Chondrocyte (in vitro differentiated cells): ENCODE measurements around the gene ITPK1. TPM values are rescaled to one million over a fixed set of nuclear protein-coding genes. Genes with fewer than 3 reads are reported as not detected.
A peak's percentile ranks its signal among the peaks of the same experiment; 100 is the strongest.

Experiments
- DNase-seq: peaks from one replicate; pipeline ENCODE4 v3.0.0; 2021; ENCODE audit warnings: mixed read lengths, low spot score
- H3K27ac Mint-ChIP-seq: one replicate; pipeline ENCODE4 v1.8.0; 2021; ENCODE audit warnings: mild to moderate bottlenecking, moderate library complexity, mixed read lengths; ENCODE audit not compliant: unreplicated experiment
- H3K27me3 Mint-ChIP-seq: 2 replicates; pipeline ENCODE4 v1.8.0; 2021; ENCODE audit warnings: low read depth, mixed read lengths
- H3K36me3 Mint-ChIP-seq: 2 replicates; pipeline ENCODE4 v1.8.0; 2021; ENCODE audit warnings: low read depth, mixed read lengths
- H3K4me1 Mint-ChIP-seq: 2 replicates; pipeline ENCODE4 v1.8.0; 2021; ENCODE audit warnings: low read depth, mild to moderate bottlenecking, mixed read lengths
- H3K4me3 Mint-ChIP-seq: one replicate; pipeline ENCODE4 v1.8.0; 2021; ENCODE audit warnings: mild to moderate bottlenecking, moderate library complexity, mixed read lengths; ENCODE audit not compliant: unreplicated experiment
- H3K9me3 Mint-ChIP-seq: 2 replicates; pipeline ENCODE4 v1.8.0; 2021; ENCODE audit warnings: low read depth, mixed read lengths
- CTCF ChIP-seq: fragments of 200-600 bp; sonication (generic); IDR thresholded peaks from 2 replicates; pipeline ENCODE4 v1.5.0; 2021; ENCODE audit warnings: antibody characterized with exemption, mild to moderate bottlenecking, moderate library complexity
- total RNA-seq: library from RNA; stranded (reverse); gene quantifications from 3 replicates; pipeline ENCODE4 v1.2.1, GENCODE V29; 2021

The ITPK1 gene
- total RNA-seq, 1 donor from 2014 or later: 27.7 TPM

DNA sequence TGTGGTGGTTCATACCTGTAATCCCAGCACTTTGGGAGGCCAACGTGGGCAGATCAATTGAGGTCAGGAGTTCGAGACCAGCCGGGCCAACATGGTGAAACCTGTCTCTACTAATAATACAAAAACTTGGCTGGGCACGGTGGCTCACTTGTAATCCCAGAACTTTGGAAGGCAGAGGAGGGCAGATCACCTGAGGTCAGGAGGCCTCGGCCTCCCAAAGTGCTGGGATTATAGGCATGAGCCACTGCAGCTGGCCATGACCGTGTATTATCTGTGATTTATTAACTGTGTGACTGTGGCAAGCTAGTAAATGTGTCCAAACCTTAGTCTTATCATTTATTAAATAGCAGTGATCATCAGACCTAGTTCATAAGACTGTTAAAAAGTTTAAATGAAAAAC is 7.1 kb upstream of the ITPK1 start:
- peaks cover 10% of the 10 kb centered on the region for H3K27me3 Mint-ChIP-seq
- peaks cover 3% of the 10 kb centered on the region for H3K36me3 Mint-ChIP-seq
- no peak overlapping the region for H3K27ac Mint-ChIP-seq
- H3K9me3 Mint-ChIP-seq: no peaks in the 10 kb centered on the region
- no peak overlapping the region for H3K4me3 Mint-ChIP-seq
- DNase-seq: no peak
- no peak for TF ChIP-seq CTCF
- H3K4me1 Mint-ChIP-seq: no peaks in the 10 kb centered on the region

- no peak for TF ChIP-seq CTCF
- H3K27me3 Mint-ChIP-seq: peaks cover 6% of the 10 kb centered on the region
Observed at GRCh38 chr14:93121030-93121834, 5.5 kb upstream of the ITPK1 start.

DNA sequence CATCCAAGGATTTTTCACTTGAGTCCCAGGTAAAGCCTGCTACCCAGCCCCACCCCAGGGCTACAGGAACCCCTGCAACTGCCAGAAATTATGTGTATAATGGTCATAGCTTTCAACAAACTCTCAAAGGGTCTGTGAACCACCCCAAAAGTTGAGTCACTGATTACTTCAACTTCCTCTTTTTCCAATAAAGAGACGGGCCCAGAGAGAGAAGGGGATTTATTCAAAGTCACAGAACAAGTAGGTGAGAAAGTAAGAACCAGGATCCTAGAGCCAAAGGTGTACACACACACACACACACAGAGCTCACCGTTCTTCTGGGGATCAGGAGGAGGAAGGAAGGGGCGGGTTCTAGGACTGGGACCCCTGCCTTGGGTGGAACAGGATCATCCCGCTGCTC is 4.8 kb upstream of the ITPK1 start:
- Mint-ChIP-seq H3K4me3 (no peak overlapping the region), H3K36me3 (peaks cover 3% of the 10 kb centered on the region), H3K9me3 (no peaks in the 10 kb centered on the region), H3K27ac (no peak overlapping the region), H3K4me1 (peaks cover 5% of the 10 kb centered on the region), H3K27me3 (peaks cover 6% of the 10 kb centered on the region)
- no peak for TF ChIP-seq CTCF
- no peak for DNase-seq

More at GRCh38 chr14:93121030-93121834, 5.5 kb upstream of the ITPK1 start:
- no peak overlapping the region for H3K4me3 Mint-ChIP-seq
- H3K27ac Mint-ChIP-seq: no peak overlapping the region
- H3K4me1 Mint-ChIP-seq: peaks cover 5% of the 10 kb centered on the region
- DNase-seq: no peak
- H3K36me3 Mint-ChIP-seq: peaks cover 3% of the 10 kb centered on the region
- no peaks in the 10 kb centered on the region for H3K9me3 Mint-ChIP-seq

- no peaks in the 10 kb centered on the region for H3K27me3 Mint-ChIP-seq
- peak overlapping the region; percentile 65 for H3K4me3 Mint-ChIP-seq
- H3K27ac Mint-ChIP-seq: no peak overlapping the region
- peaks cover 3% of the 10 kb centered on the region for H3K36me3 Mint-ChIP-seq
- TF ChIP-seq CTCF: no peak
- peaks cover 25% of the 10 kb centered on the region for H3K4me1 Mint-ChIP-seq
- no peaks in the 10 kb centered on the region for H3K9me3 Mint-ChIP-seq
- no peak for DNase-seq
Observed at GRCh38 chr14:93116676-93117200, 1.0 kb upstream of the ITPK1 start.

DNA sequence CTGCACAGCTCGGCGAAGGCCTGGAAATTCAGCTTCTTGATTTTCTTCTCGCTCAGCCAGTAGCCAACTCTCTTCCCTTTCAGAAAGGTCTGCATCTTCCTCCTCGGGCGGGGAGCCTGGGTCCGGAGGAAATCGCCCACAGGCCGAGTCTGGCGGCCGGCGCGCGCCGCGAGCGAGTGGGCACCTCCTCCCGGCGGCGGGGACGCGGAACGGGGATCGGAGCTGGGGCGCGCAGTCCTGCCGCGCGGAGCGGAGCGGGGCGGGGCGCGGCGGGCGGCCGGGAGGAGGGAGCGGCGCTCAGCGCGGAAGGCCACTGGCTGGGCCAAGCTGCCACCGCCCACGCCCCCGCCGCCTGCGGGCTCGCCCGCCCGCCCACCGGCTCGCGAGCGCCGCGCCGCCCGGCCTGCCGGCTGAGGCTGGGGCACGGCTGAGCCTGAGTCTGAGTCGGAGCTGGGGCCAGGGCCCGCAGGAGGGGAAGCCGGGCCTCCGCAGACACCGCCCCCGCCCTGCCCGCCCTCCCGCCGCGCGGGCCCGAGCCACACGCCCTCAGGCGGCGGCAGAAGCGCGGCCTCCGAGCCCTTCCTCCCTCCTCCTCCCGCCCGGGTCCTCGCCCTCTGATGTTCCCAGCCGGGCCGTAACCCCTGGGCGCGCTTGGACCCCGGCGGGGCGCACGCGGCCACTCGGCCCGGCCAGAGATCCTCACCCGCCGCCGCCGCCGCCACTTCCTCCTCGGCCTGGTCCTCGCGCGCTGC is 480 bp downstream of the ITPK1 start:
- peak; percentile 34 for TF ChIP-seq CTCF
- H3K4me3 Mint-ChIP-seq: peak overlapping the region; percentile 78
- H3K36me3 Mint-ChIP-seq: peaks cover 2% of the 10 kb centered on the region

More for the DNA sequence above, 480 bp downstream of the ITPK1 start:
- DNase-seq: no peak
- Mint-ChIP-seq H3K27me3 (no peaks in the 10 kb centered on the region), H3K27ac (peak overlapping the region; percentile 45), H3K4me1 (peaks cover 25% of the 10 kb centered on the region), H3K9me3 (no peaks in the 10 kb centered on the region)
